Activated CD8-positive, alpha-beta T cell treated with anti-CD3 and anti-CD28 coated beads for 36 hours (primary cell): ENCODE measurements around the gene RGP1. TPM values are rescaled to one million over a fixed set of nuclear protein-coding genes. Genes with fewer than 3 reads are reported as not detected.

ENCODE experiments used
- ATAC-seq: fragments of 200-7000 bp; cut with Tn5 transposase; one replicate; pipeline ENCODE4 v1.10.0; 2021; ENCODE audit warnings: mild to moderate bottlenecking, moderate library complexity
- CTCF ChIA-PET: fragments of 350-600 bp; sonication (Branson Sonifier 250); formaldehyde crosslinking; loops from one replicate; lab custom pipeline; 2021; ENCODE audit warnings: antibody characterized with exemption; lab: Charles Lee
- POLR2A ChIA-PET: fragments of 350-600 bp; sonication (Branson Sonifier 250); formaldehyde crosslinking; loops from one replicate; lab custom pipeline; 2021; ENCODE audit warnings: antibody characterized with exemption; lab: Charles Lee
- DNase-seq: peaks from one replicate; pipeline ENCODE4 v3.0.0-alpha.2; 2020
- H3K27ac Mint-ChIP-seq: one replicate; pipeline ENCODE4 v1.8.0; 2021; ENCODE audit warnings: mild to moderate bottlenecking, mixed read lengths
- H3K27me3 Mint-ChIP-seq: one replicate; pipeline ENCODE4 v1.8.0; 2021; ENCODE audit warnings: mixed read lengths
- H3K36me3 Mint-ChIP-seq: one replicate; pipeline ENCODE4 v1.8.0; 2021; ENCODE audit warnings: low read depth, mixed read lengths
- H3K4me1 Mint-ChIP-seq: one replicate; pipeline ENCODE4 v1.8.0; 2021; ENCODE audit warnings: low read depth, mixed read lengths
- H3K4me3 Mint-ChIP-seq: one replicate; pipeline ENCODE4 v1.8.0; 2021; ENCODE audit warnings: mild to moderate bottlenecking, moderate library complexity, mixed read lengths
- H3K9me3 Mint-ChIP-seq: one replicate; pipeline ENCODE4 v1.8.0; 2021; ENCODE audit warnings: mixed read lengths
- CTCF ChIP-seq: fragments of 200-600 bp; IDR thresholded peaks from one replicate; pipeline ENCODE4 v1.8.0; 2022; ENCODE audit warnings: antibody characterized with exemption, mild to moderate bottlenecking
- intact Hi-C: fragments of 100-400 bp; cut with micrococcal nuclease; formaldehyde crosslinking; loops from one replicate; pipeline ENCODE4 v1.10.0; 2022
- total RNA-seq, 2 experiments: library from RNA; stranded (reverse); gene quantifications; one replicate each; pipeline ENCODE4 v1.2.3, GENCODE V29; 2021

Gene RGP1
- total RNA-seq, 2 experiments from 2014 or later: 13.0 to 14.8 TPM

GRCh38 chr9:35736201-35736633 is 12.9 kb upstream of the RGP1 start:
- no peak overlapping the region for H3K27ac Mint-ChIP-seq
- no peaks in the 10 kb centered on the region for H3K27me3 Mint-ChIP-seq
- ATAC-seq: peak; percentile 20
- DNase-seq: peak; percentile 76
- ChIA-PET POLR2A (interaction anchor here (0.6 kb wide), 2 partner anchors 88 to 562 kb away, joined by 3 read pairs; no protein-coding TSS in a partner anchor), CTCF (interaction anchor here (0.6 to 3.3 kb wide), 21 partner anchors 9 to 155 kb away, joined by 3 to 51 read pairs (median 5); partner anchors contain the start of genes ARHGEF39, GBA2, MSMP and RGP1)
- TF ChIP-seq CTCF: peak; percentile 68
- H3K4me1 Mint-ChIP-seq: peaks cover 20% of the 10 kb centered on the region
- no peaks in the 10 kb centered on the region for H3K9me3 Mint-ChIP-seq
- H3K36me3 Mint-ChIP-seq: peaks cover 25% of the 10 kb centered on the region
- no peak overlapping the region for H3K4me3 Mint-ChIP-seq
- intact Hi-C loops: no loop called here

DNA sequence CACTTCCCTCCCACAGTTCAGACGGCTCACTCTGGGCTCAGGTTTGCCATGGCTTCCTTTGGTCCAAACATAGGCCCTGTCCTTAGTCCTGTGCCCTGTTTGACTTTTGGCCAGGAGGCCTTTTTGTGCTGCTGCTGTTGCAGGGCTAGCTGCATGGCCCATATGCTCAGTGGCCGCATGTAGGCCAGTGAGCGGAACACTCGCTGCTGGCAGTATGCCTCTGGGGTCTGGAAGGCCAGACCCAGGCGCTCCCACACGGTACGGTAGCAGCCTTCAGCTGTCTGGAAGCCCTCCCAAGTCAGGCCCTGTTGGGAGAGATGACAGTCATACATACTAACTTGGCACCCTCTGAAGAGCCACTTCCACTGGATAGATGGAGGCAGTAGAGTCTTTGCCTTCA is 11.9 kb upstream of the RGP1 start:
- Mint-ChIP-seq H3K27ac (no peak overlapping the region), H3K4me3 (no peak overlapping the region), H3K4me1 (peaks cover 26% of the 10 kb centered on the region), H3K27me3 (no peaks in the 10 kb centered on the region), H3K9me3 (no peaks in the 10 kb centered on the region), H3K36me3 (peaks cover 25% of the 10 kb centered on the region)
- CTCF ChIA-PET: interaction anchor here (0.8 to 3.6 kb wide), 8 partner anchors 9 to 46 kb away, joined by 3 to 19 read pairs (median 6); no protein-coding TSS in a partner anchor
- DNase-seq (no peak), ATAC-seq (no peak)
- POLR2A ChIA-PET: interaction anchor here (1.0 to 1.4 kb wide), 3 partner anchors 11 to 73 kb away, joined by 3 to 5 read pairs (median 4); partner anchors contain the start of gene ARHGEF39
- TF ChIP-seq CTCF: no peak
- intact Hi-C loops: no loop called here

DNA sequence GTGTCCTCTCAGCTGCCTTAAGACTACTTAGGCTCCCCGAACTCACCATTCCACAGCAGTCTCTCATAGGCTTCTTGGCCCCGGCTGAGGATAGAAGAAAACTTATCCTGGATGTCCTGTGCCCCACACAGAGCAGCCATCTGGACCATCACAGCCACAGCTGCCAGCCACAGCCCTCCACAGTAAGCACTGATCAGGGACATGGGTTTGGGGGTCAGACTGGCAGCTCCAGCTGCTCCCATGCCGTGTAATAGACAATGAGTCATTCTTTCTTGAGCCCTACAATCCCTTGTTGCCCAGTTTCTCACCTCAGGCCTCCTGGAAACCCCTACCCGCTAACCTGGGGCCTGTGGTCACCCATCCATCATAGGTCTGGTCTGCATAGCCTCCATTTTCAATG is 10.9 kb upstream of the RGP1 start:
- TF ChIP-seq CTCF: no peak
- CTCF ChIA-PET: interaction anchor here (1.3 to 3.6 kb wide), 2 partner anchors 9 to 12 kb away, joined by 6 to 17 read pairs; no protein-coding TSS in a partner anchor
- no peaks in the 10 kb centered on the region for H3K27me3 Mint-ChIP-seq
- intact Hi-C loops: no loop called here
- H3K9me3 Mint-ChIP-seq: no peaks in the 10 kb centered on the region
- no peak overlapping the region for H3K4me3 Mint-ChIP-seq
- H3K4me1 Mint-ChIP-seq: peaks cover 31% of the 10 kb centered on the region
- H3K36me3 Mint-ChIP-seq: peaks cover 24% of the 10 kb centered on the region
- POLR2A ChIA-PET: interaction anchor here (0.7 to 1.5 kb wide), 5 partner anchors 10 to 74 kb away, joined by 3 to 5 read pairs (median 3); partner anchors contain the start of gene ARHGEF39
- DNase-seq (no peak), ATAC-seq (no peak)
- H3K27ac Mint-ChIP-seq: no peak overlapping the region

GRCh38 chr9:35738924-35739323 is 10.2 kb upstream of the RGP1 start:
- H3K4me3 Mint-ChIP-seq: no peak overlapping the region
- H3K9me3 Mint-ChIP-seq: no peaks in the 10 kb centered on the region
- DNase-seq: no peak
- no peak for ATAC-seq
- no peak overlapping the region for H3K27ac Mint-ChIP-seq
- H3K4me1 Mint-ChIP-seq: peaks cover 25% of the 10 kb centered on the region
- H3K27me3 Mint-ChIP-seq: no peaks in the 10 kb centered on the region
- intact Hi-C loops: no loop called here
- peaks cover 23% of the 10 kb centered on the region for H3K36me3 Mint-ChIP-seq
- CTCF ChIA-PET: interaction anchor here (1.8 to 3.6 kb wide), 2 partner anchors 9 to 11 kb away, joined by 5 to 17 read pairs; no protein-coding TSS in a partner anchor
- POLR2A ChIA-PET: interaction anchor here (1.4 to 1.5 kb wide), 2 partner anchors 9 to 11 kb away, joined by 3 to 9 read pairs; partner anchors contain the start of genes GBA2 and RGP1
- no peak for TF ChIP-seq CTCF

- H3K4me1 Mint-ChIP-seq: peaks cover 23% of the 10 kb centered on the region
- no peak for DNase-seq
- ChIA-PET CTCF (interaction anchor here (1.0 to 3.6 kb wide), 4 partner anchors 7 to 44 kb away, joined by 3 to 17 read pairs (median 4); no protein-coding TSS in a partner anchor), POLR2A (interaction anchor here (0.8 kb wide), 1 partner anchor 16 kb away, joined by 3 read pairs; no protein-coding TSS in a partner anchor)
- H3K4me3 Mint-ChIP-seq: no peak overlapping the region
- no peak for ATAC-seq
- no peak overlapping the region for H3K27ac Mint-ChIP-seq
- no peaks in the 10 kb centered on the region for H3K27me3 Mint-ChIP-seq
- TF ChIP-seq CTCF: no peak
- H3K9me3 Mint-ChIP-seq: no peaks in the 10 kb centered on the region
- intact Hi-C loops: no loop called here
- peaks cover 26% of the 10 kb centered on the region for H3K36me3 Mint-ChIP-seq
These were observed 8.8 kb upstream of the RGP1 start for GRCh38 chr9:35740243-35740642.
